Effector memory CD4-positive, alpha-beta T cell (primary cell): ENCODE data around the gene SIVA1.
A peak's percentile ranks its signal among the peaks of the same experiment; 100 is the strongest.

Experiments
- DNase-seq, 3 donors: peaks; one replicate each; pipeline ENCODE4 v3.0.0-alpha.2; 2020
- H3K27ac ChIP-seq: 2 replicates; pipeline ENCODE4 v1.7.0; 2013; ENCODE audit warnings: mild to moderate bottlenecking, low read length, moderate library complexity; ENCODE audit not compliant: insufficient read depth, poor library complexity, severe bottlenecking
- H3K27me3 ChIP-seq: replicated peaks from 2 replicates; pipeline ENCODE4 v1.7.0; 2013; ENCODE audit warnings: mild to moderate bottlenecking, low read length; ENCODE audit not compliant: insufficient read depth, control insufficient read depth, poor library complexity, severe bottlenecking
- H3K36me3 ChIP-seq: 2 replicates; pipeline ENCODE4 v1.7.0; 2013; ENCODE audit warnings: mild to moderate bottlenecking, low read length, moderate library complexity; ENCODE audit not compliant: control insufficient read depth, insufficient read depth
- H3K4me1 ChIP-seq: 2 replicates; pipeline ENCODE4 v1.7.0; 2013; ENCODE audit warnings: low read length, mild to moderate bottlenecking; ENCODE audit not compliant: control insufficient read depth, insufficient read depth, poor library complexity, severe bottlenecking
- H3K4me3 ChIP-seq: 2 replicates; pipeline ENCODE4 v1.7.0; 2013; ENCODE audit warnings: low read length, low read depth, mild to moderate bottlenecking; ENCODE audit not compliant: insufficient read depth, poor library complexity, severe bottlenecking
- H3K9me3 ChIP-seq: 2 replicates; pipeline ENCODE4 v1.7.0; 2013; ENCODE audit warnings: mild to moderate bottlenecking, low read length, moderate library complexity; ENCODE audit not compliant: control insufficient read depth

The SIVA1 gene

GRCh38 chr14:104719343-104719742 is 33.6 kb upstream of the SIVA1 start:
- peaks cover 19% of the 10 kb centered on the region for H3K36me3 ChIP-seq
- no peaks in the 10 kb centered on the region for H3K9me3 ChIP-seq
- H3K27me3 ChIP-seq = no peaks in the 10 kb centered on the region
- no peak overlapping the region for H3K4me3 ChIP-seq
- peaks cover 1% of the 10 kb centered on the region for H3K4me1 ChIP-seq
- DNase-seq = no peak
- no peak overlapping the region for H3K27ac ChIP-seq

- DNase-seq = no peak
- Histone ChIP-seq H3K36me3 (no peaks in the 10 kb centered on the region), H3K27ac (no peak overlapping the region), H3K4me3 (no peak overlapping the region), H3K9me3 (no peaks in the 10 kb centered on the region), H3K4me1 (peaks cover 6% of the 10 kb centered on the region), H3K27me3 (no peaks in the 10 kb centered on the region)
Measured at GRCh38 chr14:104721505-104722431, 31.2 kb upstream of the SIVA1 start.

- peak overlapping the region; percentile 63 for H3K4me3 ChIP-seq
- H3K9me3 ChIP-seq = no peaks in the 10 kb centered on the region
- no peaks in the 10 kb centered on the region for H3K36me3 ChIP-seq
- no peaks in the 10 kb centered on the region for H3K27me3 ChIP-seq
- H3K27ac ChIP-seq = no peak overlapping the region
- peaks cover 6% of the 10 kb centered on the region for H3K4me1 ChIP-seq
- no peak for DNase-seq
Measured at GRCh38 chr14:104722938-104723650, 29.9 kb upstream of the SIVA1 start.

GRCh38 chr14:104723651-104724406 is 29.1 kb upstream of the SIVA1 start, which contains the start of gene ADSS1:
Gene ADSS1 (plus strand): TSS chr14:104724229. CDS start chr14:104724271, 42 bp downstream.
- peak; percentile 30 to 55 (median 43) for DNase-seq
- peaks cover 6% of the 10 kb centered on the region for H3K4me1 ChIP-seq
- no peaks in the 10 kb centered on the region for H3K36me3 ChIP-seq
- H3K4me3 ChIP-seq = peak within 1 kb of the TSS; percentile 64
- no peaks in the 10 kb centered on the region for H3K27me3 ChIP-seq
- no peak within 1 kb of the TSS for H3K27ac ChIP-seq
- no peaks in the 10 kb centered on the region for H3K9me3 ChIP-seq

- peak in 1 of 3 donors; percentile 11 for DNase-seq
- Histone ChIP-seq H3K27ac (no peak overlapping the region), H3K36me3 (no peaks in the 10 kb centered on the region)
Measured at GRCh38 chr14:104724407-104724980, 28.5 kb upstream of the SIVA1 start.

GRCh38 chr14:104724981-104725771 is 27.8 kb upstream of the SIVA1 start:
- Histone ChIP-seq H3K4me1 (peaks cover 6% of the 10 kb centered on the region), H3K27me3 (no peaks in the 10 kb centered on the region), H3K36me3 (no peaks in the 10 kb centered on the region), H3K9me3 (no peaks in the 10 kb centered on the region), H3K27ac (no peak overlapping the region), H3K4me3 (no peak overlapping the region)
- DNase-seq = no peak

More at GRCh38 chr14:104724407-104724980, 28.5 kb upstream of the SIVA1 start:
- peaks cover 6% of the 10 kb centered on the region for H3K4me1 ChIP-seq
- no peaks in the 10 kb centered on the region for H3K9me3 ChIP-seq
- H3K4me3 ChIP-seq = peak overlapping the region; percentile 64
- no peaks in the 10 kb centered on the region for H3K27me3 ChIP-seq

- Histone ChIP-seq H3K4me3 (no peak overlapping the region), H3K27me3 (no peaks in the 10 kb centered on the region), H3K36me3 (no peaks in the 10 kb centered on the region)
Measured at GRCh38 chr14:104725772-104726548, 27.0 kb upstream of the SIVA1 start.

GRCh38 chr14:104726600-104727451 is 26.1 kb upstream of the SIVA1 start:
- no peaks in the 10 kb centered on the region for H3K9me3 ChIP-seq
- H3K27me3 ChIP-seq = no peaks in the 10 kb centered on the region
- no peak for DNase-seq
- H3K27ac ChIP-seq = no peak overlapping the region
- H3K36me3 ChIP-seq = no peaks in the 10 kb centered on the region
- H3K4me1 ChIP-seq = peaks cover 6% of the 10 kb centered on the region
- H3K4me3 ChIP-seq = no peak overlapping the region

More at GRCh38 chr14:104725772-104726548, 27.0 kb upstream of the SIVA1 start:
- no peak for DNase-seq
- H3K9me3 ChIP-seq = no peaks in the 10 kb centered on the region
- peaks cover 6% of the 10 kb centered on the region for H3K4me1 ChIP-seq
- no peak overlapping the region for H3K27ac ChIP-seq
